Stomach (tissue), 9 donors: ENCODE data around the gene WWC2. TPM values are rescaled to one million over a fixed set of nuclear protein-coding genes. Genes with fewer than 3 reads are reported as not detected.

Experiments
- DNase-seq, 2 donors: peaks; one replicate each; pipeline versions ENCODE4 v3.0.0 to v3.0.0-alpha.2; 2013 to 2019
- H3K27ac ChIP-seq, 5 donors: fragments of 200-600 bp in 4 of 5; sonication (generic) in 4 of 5; one replicate each; pipeline ENCODE4 v1.5.1; 2013 to 2019; ENCODE audit warnings: mild to moderate bottlenecking in 1 of 5, moderate library complexity in 1 of 5
- H3K27me3 ChIP-seq, 3 donors: fragments of 200-600 bp; sonication (generic); one replicate each; pipeline ENCODE4 v1.5.1; 2017 to 2019; ENCODE audit warnings: mixed run types in 1 of 3
- H3K36me3 ChIP-seq, 4 donors: fragments of 200-600 bp; sonication (generic); 1 replicate in 3 of 4; 2 replicates in 1 of 4; pipeline ENCODE4 v1.5.1; 2016 to 2019
- H3K4me1 ChIP-seq, 4 donors: fragments of 200-600 bp; sonication (generic); one replicate each; pipeline ENCODE4 v1.5.1; 2016 to 2019
- H3K4me3 ChIP-seq, 4 donors: fragments of 200-600 bp; sonication (generic) in 3 of 4; one replicate each; pipeline ENCODE4 v1.5.1; 2016 to 2019; ENCODE audit warnings: mild to moderate bottlenecking in 1 of 4
- H3K9me3 ChIP-seq, 4 donors: fragments of 200-600 bp; sonication (generic); one replicate each; pipeline ENCODE4 v1.5.1; 2016 to 2019
- CTCF ChIP-seq, 7 experiments: fragments of 450-650 bp in 4 of 7; fragments of 200-600 bp in 3 of 7; sonication (generic) in 3 of 7; IDR thresholded peaks; one replicate each; pipeline ENCODE4 v1.5.1; 2016 to 2019; ENCODE audit warnings: antibody characterized with exemption in 7 of 7, control low read depth in 2 of 7, mild to moderate bottlenecking in 1 of 7
- EP300 ChIP-seq: sonication (generic); formaldehyde crosslinking; IDR thresholded peaks from one replicate; pipeline ENCODE4 v1.6.1; 2017; ENCODE audit warnings: antibody characterized with exemption
- POLR2A ChIP-seq, 4 donors: fragments of 450-650 bp; IDR thresholded peaks; one replicate each; pipeline ENCODE4 v1.6.1; 2016; ENCODE audit warnings: antibody characterized with exemption in 4 of 4, control low read depth in 2 of 4, mild to moderate bottlenecking in 1 of 4, moderate library complexity in 1 of 4
- POLR2AphosphoS5 ChIP-seq, 3 donors: sonication (generic); formaldehyde crosslinking; IDR thresholded peaks; one replicate each; pipeline ENCODE4 v1.6.1; 2016; ENCODE audit warnings: antibody characterized with exemption in 3 of 3
- whole genome bisulfite sequencing, 5 donors: extraction: QIAGEN DNeasy Blood & Tissue Kit in 3 of 5; methylation state at CpG; one replicate each; pipeline versions ENCODE4 v1.1.5 to v1.1.7; 2013 to 2018; 5-methylcytosine and 5-hydroxymethylcytosine counted together
- intact Hi-C: fragments of 100-400 bp; cut with DNase I; formaldehyde crosslinking; loops from one replicate; pipeline ENCODE4 v1.15.1; 2023; ENCODE audit warnings: low total_unique reads
- polyA plus RNA-seq, 3 donors: library from polyadenylated mRNA; stranded (reverse); fragments of 200-250 nt; gene quantifications; one replicate each; pipeline ENCODE4 v1.2.3, GENCODE V29; 2013
- total RNA-seq, 5 donors: library from RNA; depleted of rRNA; stranded (reverse); fragments of >200 nt; gene quantifications; one replicate each; pipeline versions ENCODE4 v1.1.0 to v1.2.3, GENCODE V29; 2014 to 2016
- donor health status: healthy with polysubstance abuse.
- donor health status: Bipolar disorder and iron deficiency.
- donor health status: healthy.

WWC2 gene
- total and polyA plus RNA-seq, 8 donors = 2.6 to 59.1 (median 31.1) TPM

DNA sequence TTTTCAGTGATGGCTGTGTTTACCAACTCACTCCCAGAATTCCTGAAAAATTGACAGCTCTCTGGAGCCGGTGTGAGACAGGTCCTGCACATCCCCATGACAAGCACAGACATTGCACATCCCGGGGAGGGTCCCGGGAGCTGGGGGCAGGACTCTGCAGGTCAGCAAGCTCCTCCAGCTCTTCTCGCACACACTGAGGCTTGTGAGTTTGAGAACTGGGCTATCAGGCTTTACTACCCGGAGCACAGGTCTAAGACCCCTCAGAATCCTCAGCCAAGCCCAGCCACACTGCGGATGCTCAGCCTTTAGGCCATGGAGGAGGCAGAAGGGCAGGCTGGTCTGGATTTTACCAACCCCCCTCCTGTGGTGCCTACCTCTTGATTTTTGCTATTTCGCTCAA is 228.8 kb downstream of the WWC2 start:
- no peak for DNase-seq
- no peaks in the 10 kb centered on the region for H3K4me1 ChIP-seq
- TF ChIP-seq CTCF (IDR thresholded peaks at IDR 0.05) (no peak), POLR2AphosphoS5 (IDR thresholded peaks at IDR 0.05) (no peak), EP300 (no peak), POLR2A (IDR thresholded peaks at IDR 0.05) (no peak)
- no peak overlapping the region for H3K4me3 ChIP-seq
- intact Hi-C loops = no loop called here
- H3K36me3 ChIP-seq = no peaks in the 10 kb centered on the region
- no peak overlapping the region for H3K27ac ChIP-seq
- H3K27me3 ChIP-seq = no peaks in the 10 kb centered on the region
- H3K9me3 ChIP-seq = peaks cover 0 to 6% (median 4%) of the 10 kb centered on the region in 4 donors
- WGBS, 5 donors = 58 to 90% (median 73%) methylated on average over 7 of the region's 7 CpGs

DNA sequence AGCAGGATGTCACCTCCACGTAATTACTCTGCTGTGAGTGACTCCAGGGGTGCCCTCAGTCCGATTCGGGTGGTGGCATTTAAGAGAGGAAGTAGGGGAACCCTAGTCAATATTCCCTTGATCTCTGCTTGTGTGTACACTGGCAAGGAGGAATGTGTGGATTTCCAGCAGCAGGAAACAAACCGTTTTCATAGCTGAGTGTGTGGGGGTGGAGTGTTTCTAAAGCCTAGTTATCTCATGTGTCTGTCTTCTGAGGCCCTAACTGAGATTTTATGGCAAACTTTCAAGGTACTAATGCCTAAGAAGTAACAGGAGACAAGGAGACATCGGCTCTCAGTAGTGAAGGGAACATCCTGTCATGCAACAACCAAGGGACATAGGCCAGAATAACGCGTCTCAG is 229.8 kb downstream of the WWC2 start:
- Histone ChIP-seq H3K9me3 (peaks cover 0 to 6% (median 4%) of the 10 kb centered on the region in 4 donors), H3K4me3 (no peak overlapping the region), H3K36me3 (no peaks in the 10 kb centered on the region), H3K27ac (no peak overlapping the region), H3K4me1 (peaks cover 0 to 3% (median under 1%) of the 10 kb centered on the region in 4 donors), H3K27me3 (no peaks in the 10 kb centered on the region)
- peak in 1 of 2 donors; percentile 40 for DNase-seq
- whole genome bisulfite sequencing, 5 donors = 34 to 53% (median 46%) methylated on average over 7 of the region's 7 CpGs
- intact Hi-C loops = no loop called here
- no peak for TF ChIP-seq POLR2AphosphoS5 (IDR thresholded peaks at IDR 0.05)
- no peak for TF ChIP-seq POLR2A (IDR thresholded peaks at IDR 0.05)
- TF ChIP-seq CTCF (IDR thresholded peaks at IDR 0.05) = no peak
- no peak for TF ChIP-seq EP300

GRCh38 chr4:183329244-183329643 is 230.2 kb downstream of the WWC2 start:
- WGBS, 5 donors = 88 to 94% (median 93%) methylated on average over 6 of the region's 6 CpGs
- peaks cover 0 to 7% (median 2%) of the 10 kb centered on the region in 4 donors for H3K4me1 ChIP-seq
- intact Hi-C loops = no loop called here
- TF ChIP-seq POLR2AphosphoS5 (IDR thresholded peaks at IDR 0.05) (no peak), EP300 (no peak), POLR2A (IDR thresholded peaks at IDR 0.05) (no peak), CTCF (IDR thresholded peaks at IDR 0.05) (no peak)
- DNase-seq = no peak
- no peak overlapping the region for H3K27ac ChIP-seq
- H3K27me3 ChIP-seq = no peaks in the 10 kb centered on the region
- H3K36me3 ChIP-seq = no peaks in the 10 kb centered on the region
- H3K4me3 ChIP-seq = no peak overlapping the region
- H3K9me3 ChIP-seq = peaks cover 0 to 6% (median 4%) of the 10 kb centered on the region in 4 donors

DNA sequence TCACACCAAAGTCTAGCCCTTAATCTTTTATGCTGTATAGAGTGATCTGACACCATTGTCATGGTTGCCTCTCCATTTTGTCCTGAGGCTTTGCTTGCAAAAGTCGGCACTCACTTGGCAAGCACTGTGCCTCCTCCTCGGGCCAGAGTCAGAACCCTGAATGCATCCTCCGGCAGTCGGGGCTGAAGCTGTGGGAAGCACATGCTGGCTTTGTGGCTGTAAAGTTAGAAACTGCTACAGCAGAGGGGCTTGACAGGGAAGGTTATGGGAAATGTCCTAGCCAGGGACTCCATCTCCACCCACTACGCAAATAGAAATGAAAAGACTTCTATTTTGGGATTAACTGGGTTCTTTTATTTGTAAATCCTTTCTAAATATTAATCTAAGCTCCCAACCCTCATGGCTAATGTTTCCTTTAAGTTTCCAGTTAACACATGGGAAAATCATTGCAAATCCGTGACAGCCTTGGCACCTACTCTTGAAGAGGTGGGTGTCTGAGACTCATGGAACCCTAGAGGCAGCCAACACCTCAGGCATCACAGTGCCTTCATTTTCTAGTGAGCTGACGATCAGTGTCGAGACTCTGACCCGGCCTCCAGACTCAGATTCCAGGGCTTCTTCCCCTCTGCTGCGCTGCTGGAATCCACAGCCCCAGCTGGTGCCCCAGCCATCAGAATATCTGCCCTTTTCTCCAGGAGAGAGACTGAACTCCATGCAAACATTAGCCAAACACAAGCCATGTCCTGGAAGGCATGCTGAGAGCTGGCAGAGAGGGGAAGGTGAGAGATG is 231.1 kb downstream of the WWC2 start:
- WGBS, 5 donors = 59 to 73% (median 65%) methylated on average over 10 of the region's 10 CpGs
- peaks cover 0 to 6% (median 4%) of the 10 kb centered on the region in 4 donors for H3K9me3 ChIP-seq
- no peaks in the 10 kb centered on the region for H3K36me3 ChIP-seq
- intact Hi-C loops = no loop called here
- peaks cover 0 to 11% (median 2%) of the 10 kb centered on the region in 4 donors for H3K4me1 ChIP-seq
- no peaks in the 10 kb centered on the region for H3K27me3 ChIP-seq
- no peak for TF ChIP-seq EP300
- no peak for TF ChIP-seq POLR2A (IDR thresholded peaks at IDR 0.05)
- no peak for TF ChIP-seq CTCF (IDR thresholded peaks at IDR 0.05)
- no peak for TF ChIP-seq POLR2AphosphoS5 (IDR thresholded peaks at IDR 0.05)
- no peak overlapping the region for H3K27ac ChIP-seq
- H3K4me3 ChIP-seq = no peak overlapping the region
- DNase-seq = no peak
